Neural progenitor cell (in vitro differentiated cells): Measurements from ENCODE around the gene KRTAP5-1. TPM values are rescaled to one million over a fixed set of nuclear protein-coding genes. Genes with fewer than 3 reads are reported as not detected.
"Not testable (repeated sequence)": the region's sequence is repeated elsewhere in the genome, so short reads cannot be mapped to it uniquely, and the experiment has no call there.

Source experiments
- DNase-seq: peaks from one replicate; pipeline ENCODE4 v3.0.0-alpha.2; 2016; ENCODE audit warnings: low spot score
- H2AFZ ChIP-seq: fragments of 200-600 bp; sonication (generic); replicated peaks from 2 replicates; pipeline ENCODE4 v1.6.1; 2016; ENCODE audit warnings: antibody characterized with exemption
- H3F3A ChIP-seq: fragments of 200-600 bp; sonication (generic); 2 replicates; pipeline ENCODE4 v1.6.1; 2016; ENCODE audit warnings: antibody characterized with exemption, low read depth
- H3K27ac ChIP-seq: fragments of 200-600 bp; sonication (generic); 2 replicates; pipeline ENCODE4 v1.5.1; 2016; ENCODE audit warnings: mild to moderate bottlenecking
- H3K27me3 ChIP-seq: fragments of 200-600 bp; sonication (generic); 2 replicates; pipeline ENCODE4 v1.6.1; 2016; ENCODE audit warnings: mild to moderate bottlenecking, moderate library complexity
- H3K36me3 ChIP-seq: fragments of 200-600 bp; sonication (generic); 2 replicates; pipeline ENCODE4 v1.5.1; 2016
- H3K4me1 ChIP-seq: fragments of 200-600 bp; sonication (generic); 2 replicates; pipeline ENCODE4 v1.6.1; 2016; ENCODE audit warnings: mixed run types
- H3K4me2 ChIP-seq: fragments of 200-600 bp; sonication (generic); 2 replicates; pipeline ENCODE4 v1.6.1; 2016
- H3K4me3 ChIP-seq: fragments of 200-600 bp; sonication (generic); 2 replicates; pipeline ENCODE4 v1.5.1; 2016
- H3K79me2 ChIP-seq: fragments of 200-600 bp; sonication (generic); 2 replicates; pipeline ENCODE4 v1.6.1; 2016; ENCODE audit warnings: low read depth
- H3K9ac ChIP-seq: fragments of 200-600 bp; sonication (generic); 2 replicates; pipeline ENCODE4 v1.6.1; 2016
- H3K9me3 ChIP-seq: fragments of 200-600 bp; sonication (generic); 2 replicates; pipeline ENCODE4 v1.5.1; 2016; ENCODE audit warnings: low read depth
- H4K20me1 ChIP-seq: fragments of 200-600 bp; sonication (generic); 2 replicates; pipeline ENCODE4 v1.6.1; 2016; ENCODE audit warnings: low read depth
- H3K27ac Mint-ChIP-seq: 3 replicates; pipeline ENCODE4 v1.8.0; 2021; ENCODE audit warnings: mixed read lengths
- H3K27me3 Mint-ChIP-seq: 2 replicates; pipeline ENCODE4 v1.8.0; 2022; ENCODE audit warnings: low read depth, mild to moderate bottlenecking, inconsistent platforms, moderate library complexity, mixed read lengths; ENCODE audit not compliant: insufficient read depth
- H3K36me3 Mint-ChIP-seq: 3 replicates; pipeline ENCODE4 v1.8.0; 2021; ENCODE audit warnings: mixed read lengths
- H3K4me1 Mint-ChIP-seq: 3 replicates; pipeline ENCODE4 v1.8.0; 2021; ENCODE audit warnings: mixed read lengths
- H3K4me3 Mint-ChIP-seq: 3 replicates; pipeline ENCODE4 v1.8.0; 2021; ENCODE audit warnings: mild to moderate bottlenecking, moderate library complexity, mixed read lengths
- H3K9me3 Mint-ChIP-seq: 3 replicates; pipeline ENCODE4 v1.8.0; 2020; ENCODE audit warnings: mixed read lengths
- CTCF ChIP-seq: fragments of 200-600 bp; sonication (generic); IDR thresholded peaks from 2 replicates; pipeline ENCODE4 v1.5.1; 2017; ENCODE audit warnings: antibody characterized with exemption, mild to moderate bottlenecking
- EZH2 ChIP-seq: fragments of 200-600 bp; sonication (generic); IDR thresholded peaks from 2 replicates; pipeline ENCODE4 v1.6.1; 2017; ENCODE audit warnings: antibody characterized with exemption, mild to moderate bottlenecking, moderate library complexity
- EZH2phosphoT487 ChIP-seq: fragments of 200-600 bp; sonication (generic); IDR thresholded peaks from 2 replicates; pipeline ENCODE4 v1.6.1; 2017; ENCODE audit warnings: antibody characterized with exemption
- total RNA-seq: library from RNA; depleted of rRNA; stranded (reverse); fragments of >200 nt; gene quantifications from 2 replicates; pipeline ENCODE4 v1.2.3, GENCODE V29; 2015; ENCODE audit warnings: low replicate concordance

KRTAP5-1 gene
- total RNA-seq, 1 donor from 2014 or later = not detected

- H3K4me1 ChIP-seq = no peaks in the 10 kb centered on the region
- Mint-ChIP-seq H3K9me3 (peaks cover 4% of the 10 kb centered on the region), H3K36me3 (no peaks in the 10 kb centered on the region), H3K27ac (no peak overlapping the region), H3K27me3 (peaks cover 16% of the 10 kb centered on the region), H3K4me3 (no peak overlapping the region), H3K4me1 (peaks cover 18% of the 10 kb centered on the region)
- H3K9me3 ChIP-seq = no peaks in the 10 kb centered on the region
- H3K4me2 ChIP-seq = no peak overlapping the region
- H3K36me3 ChIP-seq = no peaks in the 10 kb centered on the region
- no peak overlapping the region for H3K9ac ChIP-seq
- no peak overlapping the region for H2AFZ ChIP-seq
- H3K4me3 ChIP-seq = no peak overlapping the region
- no peak overlapping the region for H3K27ac ChIP-seq
- H3K27me3 ChIP-seq = peaks cover 51% of the 10 kb centered on the region
- no peaks in the 10 kb centered on the region for H3K79me2 ChIP-seq
- no peak for DNase-seq
- no peaks in the 10 kb centered on the region for H4K20me1 ChIP-seq
- peaks cover 8% of the 10 kb centered on the region for H3F3A ChIP-seq
- TF ChIP-seq EZH2phosphoT487 = no peak
- no peak for TF ChIP-seq EZH2
- no peak for TF ChIP-seq CTCF
Observed at GRCh38 chr11:1600626-1601025, 15.5 kb upstream of the KRTAP5-1 start.

GRCh38 chr11:1598816-1599215 is 13.7 kb upstream of the KRTAP5-1 start:
- Histone ChIP-seq H3K79me2 (no peaks in the 10 kb centered on the region), H2AFZ (no peak overlapping the region), H3K27me3 (peaks cover 66% of the 10 kb centered on the region), H3K36me3 (no peaks in the 10 kb centered on the region), H4K20me1 (no peaks in the 10 kb centered on the region), H3K9me3 (no peaks in the 10 kb centered on the region), H3K4me3 (no peak overlapping the region), H3K4me2 (no peak overlapping the region), H3K4me1 (no peaks in the 10 kb centered on the region), H3K27ac (no peak overlapping the region), H3K9ac (no peak overlapping the region), H3F3A (peaks cover 9% of the 10 kb centered on the region)
- Mint-ChIP-seq H3K27ac (no peak overlapping the region), H3K27me3 (peaks cover 19% of the 10 kb centered on the region), H3K4me3 (no peak overlapping the region), H3K4me1 (peaks cover 20% of the 10 kb centered on the region), H3K9me3 (peaks cover 4% of the 10 kb centered on the region), H3K36me3 (no peaks in the 10 kb centered on the region)
- TF ChIP-seq CTCF (no peak), EZH2 (no peak), EZH2phosphoT487 (no peak)
- no peak for DNase-seq

GRCh38 chr11:1598406-1598805 is 13.3 kb upstream of the KRTAP5-1 start:
- H3K9ac ChIP-seq, H3K9me3 ChIP-seq, H2AFZ ChIP-seq, H3K4me3 Mint-ChIP-seq, H3F3A ChIP-seq, DNase-seq, H3K4me1 ChIP-seq, H3K27ac ChIP-seq, H3K4me2 ChIP-seq, H3K9me3 Mint-ChIP-seq, H3K79me2 ChIP-seq, H3K36me3 Mint-ChIP-seq, H3K36me3 ChIP-seq, H3K27ac Mint-ChIP-seq, H4K20me1 ChIP-seq, H3K4me3 ChIP-seq: not testable (repeated sequence)
- H3K27me3 ChIP-seq = peaks cover 70% of the 10 kb centered on the region
- Mint-ChIP-seq H3K4me1 (peaks cover 20% of the 10 kb centered on the region), H3K27me3 (peaks cover 19% of the 10 kb centered on the region)

- H3K4me3 ChIP-seq = no peak within 1 kb of the TSS
- no peak for DNase-seq
- no peaks in the 10 kb centered on the region for H3K4me1 ChIP-seq
- no peaks in the 10 kb centered on the region for H3K79me2 ChIP-seq
- peaks cover 4% of the 10 kb centered on the region for H3K9me3 Mint-ChIP-seq
- TF ChIP-seq EZH2 (no peak), CTCF (no peak), EZH2phosphoT487 (no peak)
- H4K20me1 ChIP-seq = no peaks in the 10 kb centered on the region
- no peak within 1 kb of the TSS for H2AFZ ChIP-seq
- no peak within 1 kb of the TSS for H3K27ac ChIP-seq
- H3K4me3 Mint-ChIP-seq = no peak within 1 kb of the TSS
- H3K36me3 ChIP-seq = no peaks in the 10 kb centered on the region
- H3K27me3 Mint-ChIP-seq = peaks cover 23% of the 10 kb centered on the region
- peaks cover 20% of the 10 kb centered on the region for H3K4me1 Mint-ChIP-seq
- H3F3A ChIP-seq = peaks cover 9% of the 10 kb centered on the region
- H3K27ac Mint-ChIP-seq = no peak within 1 kb of the TSS
- no peaks in the 10 kb centered on the region for H3K9me3 ChIP-seq
- H3K27me3 ChIP-seq = peaks cover 74% of the 10 kb centered on the region
- H3K36me3 Mint-ChIP-seq = no peaks in the 10 kb centered on the region
- no peak within 1 kb of the TSS for H3K9ac ChIP-seq
- H3K4me2 ChIP-seq = no peak within 1 kb of the TSS
Observed at GRCh38 chr11:1597994-1598380, 12.9 kb upstream of the KRTAP5-1 start, which contains the start of gene KRTAP5-2. KRTAP5-2 (minus strand) TSS chr11:1598294; CDS start chr11:1598250, 44 bp downstream.
